Pancreas (tissue), 10 donors: Measurements from ENCODE around the gene TNFRSF14. TPM values are rescaled to one million over a fixed set of nuclear protein-coding genes. Genes with fewer than 3 reads are reported as not detected.

ENCODE experiments used
- ATAC-seq, 4 donors: fragments of 200-7000 bp; cut with Tn5 transposase; one replicate each; pipeline versions ENCODE4 v1.8.0 to v1.9.1; 2020; ENCODE audit warnings: mild to moderate bottlenecking in 4 of 4, moderate library complexity in 4 of 4
- DNase-seq, 6 donors: peaks; one replicate each; pipeline ENCODE4 v3.0.0-alpha.2; 2020
- FAIRE-seq: peaks from 2 replicates; lab custom pipeline; 2012; peaks lifted over from hg19 to GRCh38; lab: Jason Lieb, UNC
- H3K27ac ChIP-seq, 4 donors: fragments of 200-600 bp; sonication (generic); 1 replicate in 3 of 4; 2 replicates in 1 of 4; pipeline versions ENCODE4 v1.5.0 to v1.8.0; 2020
- H3K27me3 ChIP-seq, 4 donors: fragments of 200-600 bp; one replicate each; pipeline ENCODE4 v1.8.0; 2021
- H3K36me3 ChIP-seq, 3 donors: fragments of 200-600 bp; sonication (generic) in 1 of 3; one replicate each; pipeline versions ENCODE4 v1.5.0 to v1.8.0; 2020 to 2021
- H3K4me1 ChIP-seq, 3 donors: fragments of 200-600 bp; one replicate each; pipeline ENCODE4 v1.8.0; 2021
- H3K4me3 ChIP-seq, 4 donors: fragments of 200-600 bp; sonication (generic) in 2 of 4; one replicate each; pipeline versions ENCODE4 v1.5.0 to v1.8.0; 2020 to 2021
- H3K9me3 ChIP-seq, 4 donors: fragments of 200-600 bp; one replicate each; pipeline ENCODE4 v1.8.0; 2021
- CTCF ChIP-seq, 4 donors: fragments of 200-600 bp; sonication (generic) in 3 of 4; IDR thresholded peaks; one replicate each; pipeline versions ENCODE4 v1.5.0 to v1.8.0; 2021; ENCODE audit warnings: antibody characterized with exemption in 4 of 4
- WGBS, 2 donors: extraction: QIAGEN DNeasy Blood & Tissue Kit; methylation state at CpG; one replicate each; pipeline ENCODE4 v1.1.7; 2013; 5-methylcytosine and 5-hydroxymethylcytosine counted together
- intact Hi-C, 3 donors: fragments of 100-400 bp; cut with DNase I; formaldehyde crosslinking; loops; one replicate each; pipeline versions ENCODE4 v1.11.1 to v1.14.2; 2022
- polyA plus RNA-seq, 2 donors: library from polyadenylated mRNA; stranded (reverse); fragments of 200-250 nt; gene quantifications; one replicate each; pipeline ENCODE4 v1.2.3, GENCODE V29; 2013
- total RNA-seq, 6 donors: library from RNA; stranded (reverse); fragmentation: NEBNext Ultra II Directional in 4 of 6; extraction: Animal tissue kit (Norgen Biotek cat#: 25700) in 4 of 6; gene quantifications; one replicate each; pipeline versions ENCODE4 v1.2.1 to v1.2.4, GENCODE V29; 2021 to 2023
- donor health status: healthy with polysubstance abuse.
- donor health status: DM: no; HTN: no; CAD: no; lungs with moderate emphysema.
- donor health status: DM: no; HTN: no; CAD: no.
- donor health status: control.
- donor health status: control.
- donor health status: Bipolar disorder and iron deficiency.
- donor health status: DM: yes; HTN: yes; CAD: no.
- donor health status: DM: no; HTN: no; CAD: no.
- donor health status: DM: no; HTN: no; CAD: no.
- donor health status: DM: yes; HTN: yes; CAD: no.

The TNFRSF14 gene
- total and polyA plus RNA-seq, 8 donors: 10.3 to 124 (median 24.9) TPM

GRCh38 chr1:2588661-2589430 lies 32.7 kb downstream of the TNFRSF14 start:
- Histone ChIP-seq H3K27me3 (no peaks in the 10 kb centered on the region), H3K4me1 (peaks cover 0 to 17% (median 12%) of the 10 kb centered on the region in 3 donors)
- intact Hi-C loops: no loop called here

GRCh38 chr1:2589431-2590232 lies 33.5 kb downstream of the TNFRSF14 start:
- no peak for ATAC-seq

More at GRCh38 chr1:2588661-2589430, 32.7 kb downstream of the TNFRSF14 start:
- H3K36me3 ChIP-seq: no peaks in the 10 kb centered on the region
- H3K27ac ChIP-seq: no peak overlapping the region
- 85 to 86% methylated on average over 22 to 23 of the region's 23 CpGs for whole genome bisulfite sequencing, 2 donors
- ATAC-seq: no peak
- no peaks in the 10 kb centered on the region for H3K9me3 ChIP-seq
- DNase-seq: peak in 3 of 6 donors; percentile 56 to 80 (median 60)
- TF ChIP-seq CTCF (IDR thresholded peaks at IDR 0.05): no peak
- FAIRE-seq: no peak
- no peak overlapping the region for H3K4me3 ChIP-seq

GRCh38 chr1:2590233-2591141 lies 34.3 kb downstream of the TNFRSF14 start:
- WGBS, 2 donors: 93 to 94% methylated on average over 31 of the region's 31 CpGs
- Histone ChIP-seq H3K9me3 (no peaks in the 10 kb centered on the region), H3K36me3 (no peaks in the 10 kb centered on the region), H3K4me1 (peaks cover 0 to 3% (median 0%) of the 10 kb centered on the region in 3 donors), H3K27ac (no peak overlapping the region), H3K27me3 (no peaks in the 10 kb centered on the region), H3K4me3 (no peak overlapping the region)
- ATAC-seq (no peak), DNase-seq (peak in 2 of 6 donors; percentile 54 to 60), FAIRE-seq (no peak)
- intact Hi-C loops: no loop called here
- no peak for TF ChIP-seq CTCF (IDR thresholded peaks at IDR 0.05)

More at GRCh38 chr1:2589431-2590232, 33.5 kb downstream of the TNFRSF14 start:
- FAIRE-seq: no peak
- no peak overlapping the region for H3K27ac ChIP-seq
- peak in 2 of 6 donors; percentile 52 to 54 for DNase-seq
- WGBS, 2 donors: 90 to 94% methylated on average over 25 of the region's 25 CpGs
- H3K4me3 ChIP-seq: no peak overlapping the region
- H3K36me3 ChIP-seq: no peaks in the 10 kb centered on the region
- no peaks in the 10 kb centered on the region for H3K27me3 ChIP-seq
- no peak for TF ChIP-seq CTCF (IDR thresholded peaks at IDR 0.05)
- no peaks in the 10 kb centered on the region for H3K9me3 ChIP-seq
- intact Hi-C loops: no loop called here
- H3K4me1 ChIP-seq: peaks cover 0 to 10% (median 6%) of the 10 kb centered on the region in 3 donors

DNA sequence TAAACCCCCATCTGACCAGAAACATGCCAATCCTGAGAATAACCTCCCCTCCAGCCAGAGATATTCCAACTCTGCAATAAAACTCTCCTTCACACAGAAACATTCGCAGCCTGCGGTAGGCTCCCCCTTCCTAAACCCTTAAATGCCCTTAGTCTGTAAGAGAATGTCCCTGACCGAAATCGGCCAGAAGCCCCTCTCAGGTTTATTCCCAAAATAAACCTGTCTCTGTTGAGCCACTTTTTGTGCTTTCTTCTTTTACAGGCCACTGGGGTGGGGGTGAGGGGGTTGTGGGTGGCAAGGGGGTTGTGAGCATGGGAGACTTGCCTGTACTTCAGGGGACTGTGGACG lies 35.0 kb downstream of the TNFRSF14 start:
- Histone ChIP-seq H3K4me3 (no peak overlapping the region), H3K4me1 (peaks cover 0 to 2% (median 0%) of the 10 kb centered on the region in 3 donors), H3K9me3 (no peaks in the 10 kb centered on the region), H3K36me3 (no peaks in the 10 kb centered on the region), H3K27me3 (no peaks in the 10 kb centered on the region), H3K27ac (no peak overlapping the region)
- FAIRE-seq (no peak), DNase-seq (no peak), ATAC-seq (no peak)
- no peak for TF ChIP-seq CTCF (IDR thresholded peaks at IDR 0.05)
- 79 to 83% methylated on average over 5 of the region's 5 CpGs for WGBS, 2 donors
- intact Hi-C loops: no loop called here
